Fibroblast of skin of left biceps (primary cell): ENCODE results near the gene TP53TG5.

ENCODE experiments used
- DNase-seq, 2 experiments: peaks; one replicate each; pipeline ENCODE4 v3.0.0-alpha.2; 2013; ENCODE audit warnings: low read depth in 2 of 2

The TP53TG5 gene

GRCh38 chr20:45378191-45378590, at the start of gene TP53TG5:
Gene TP53TG5 (minus strand): TSS chr20:45378325. CDS start chr20:45378236, 89 bp downstream.
- no peak for DNase-seq

- no peak for DNase-seq
Observed at GRCh38 chr20:45427236-45428149, 49.4 kb upstream of the TP53TG5 start.

- no peak for DNase-seq
Observed at GRCh38 chr20:45426320-45427016, 48.3 kb upstream of the TP53TG5 start.

DNA sequence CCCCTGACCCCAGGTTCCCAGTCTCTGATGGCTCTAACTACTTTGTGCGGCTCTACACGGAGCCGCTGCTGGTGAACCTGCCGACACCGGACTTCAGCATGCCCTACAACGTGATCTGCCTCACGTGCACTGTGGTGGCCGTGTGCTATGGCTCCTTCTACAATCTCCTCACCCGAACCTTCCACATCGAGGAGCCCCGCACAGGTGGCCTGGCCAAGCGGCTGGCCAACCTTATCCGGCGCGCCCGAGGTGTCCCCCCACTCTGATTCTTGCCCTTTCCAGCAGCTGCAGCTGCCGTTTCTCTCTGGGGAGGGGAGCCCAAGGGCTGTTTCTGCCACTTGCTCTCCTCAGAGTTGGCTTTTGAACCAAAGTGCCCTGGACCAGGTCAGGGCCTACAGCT, 47.4 kb upstream of the TP53TG5 start:
- no peak for DNase-seq

GRCh38 chr20:45423700-45424099, 45.6 kb upstream of the TP53TG5 start:
- no peak for DNase-seq

DNA sequence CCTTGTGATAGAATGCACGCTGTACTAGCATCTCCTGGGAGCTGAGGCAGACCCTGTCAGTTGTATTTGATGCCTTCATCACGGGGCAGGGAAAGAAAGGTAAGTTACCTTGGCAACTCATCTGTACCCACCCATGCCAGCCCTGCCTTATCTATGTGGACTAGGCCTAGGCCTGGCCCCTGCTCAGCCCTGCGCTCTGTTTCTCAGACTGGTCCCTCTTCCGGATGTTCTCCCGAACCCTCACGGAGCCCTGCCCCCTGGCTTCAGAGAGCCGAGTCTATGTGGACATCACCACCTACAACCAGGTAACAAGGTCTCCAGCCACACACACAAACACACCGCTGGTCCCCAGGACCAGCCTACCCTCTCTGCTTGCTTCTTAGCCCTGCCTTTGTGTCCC, 42.0 kb upstream of the TP53TG5 start:
- no peak for DNase-seq

- peak; percentile 35 to 50 for DNase-seq
Observed at GRCh38 chr20:45419188-45420091, 41.3 kb upstream of the TP53TG5 start.

DNA sequence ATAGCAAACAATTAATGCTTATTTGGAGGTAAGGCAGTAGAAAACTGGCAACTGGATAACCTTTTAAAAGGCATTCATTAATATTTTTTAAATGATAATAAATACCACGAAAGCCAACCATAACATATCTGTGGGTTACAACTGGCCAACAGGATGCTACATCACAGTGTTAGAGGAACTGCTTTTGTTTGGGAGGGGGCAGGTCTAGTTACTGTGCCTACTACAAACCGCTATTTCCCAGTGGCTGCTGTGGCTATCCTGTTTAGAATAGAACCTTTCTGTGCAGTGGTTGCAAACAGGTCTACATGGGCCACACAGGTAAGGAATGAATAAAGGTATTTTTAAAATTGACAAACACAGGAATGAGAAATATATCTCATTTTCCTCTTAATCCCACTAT, 38.8 kb upstream of the TP53TG5 start:
- DNase-seq: no peak

DNA sequence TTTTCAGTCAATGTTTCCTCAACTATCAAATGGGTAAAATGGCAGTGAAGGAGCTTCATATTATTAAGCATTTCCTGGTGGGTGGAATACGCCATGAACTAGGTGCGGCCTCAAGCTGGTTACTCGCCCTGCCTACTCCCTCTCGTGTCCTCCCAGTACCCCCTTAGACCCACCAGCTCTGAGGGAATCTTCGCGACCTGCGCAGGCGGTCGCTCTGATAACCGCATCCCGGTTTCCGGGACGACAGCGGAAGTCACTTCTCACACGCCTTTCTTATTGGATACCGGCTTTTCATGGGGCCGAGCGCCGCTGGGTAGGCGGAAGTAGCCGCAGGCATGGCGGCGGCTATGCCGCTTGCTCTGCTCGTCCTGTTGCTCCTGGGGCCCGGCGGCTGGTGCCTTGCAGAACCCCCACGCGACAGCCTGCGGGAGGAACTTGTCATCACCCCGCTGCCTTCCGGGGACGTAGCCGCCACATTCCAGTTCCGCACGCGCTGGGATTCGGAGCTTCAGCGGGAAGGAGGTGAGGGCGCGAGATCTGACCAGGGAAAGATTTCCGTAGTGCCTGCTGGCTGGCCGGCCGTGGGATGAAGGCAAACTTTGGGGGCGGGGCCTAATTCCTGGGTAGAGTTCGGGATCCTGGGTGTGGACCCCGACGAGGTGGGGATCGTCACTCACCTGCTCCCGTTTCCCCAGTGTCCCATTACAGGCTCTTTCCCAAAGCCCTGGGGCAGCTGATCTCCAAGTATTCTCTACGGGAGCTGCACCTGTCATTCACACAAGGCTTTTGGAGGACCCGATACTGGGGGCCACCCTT, 37.9 kb upstream of the TP53TG5 start, which contains the start of gene PIGT:
Gene PIGT, plus strand, starts transcription at position 320 of the 816 bp plus-strand sequence. Its CDS starts 16 bp downstream, at position 336.
- peak; percentile 39 for DNase-seq

DNA sequence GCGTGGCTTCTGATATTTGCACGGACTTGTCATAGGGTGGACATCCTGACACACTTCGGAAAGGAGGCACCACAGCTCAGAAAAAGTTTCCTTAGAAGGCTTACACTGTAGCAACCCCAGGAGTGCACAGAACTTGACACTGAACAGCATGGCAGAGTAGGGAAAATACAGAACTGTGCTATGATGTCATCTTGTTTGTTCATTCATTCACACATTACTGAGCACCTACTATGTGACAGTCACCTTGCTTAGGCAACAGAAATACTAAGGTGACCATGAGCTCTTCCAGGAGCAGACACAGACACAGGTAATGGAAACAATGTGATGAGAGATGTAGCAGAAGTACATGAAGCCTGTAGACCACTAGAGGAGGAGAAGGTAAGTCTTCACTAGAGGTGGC, 35.4 kb upstream of the TP53TG5 start:
- DNase-seq: no peak

GRCh38 chr20:45412653-45413052, 34.5 kb upstream of the TP53TG5 start:
- no peak for DNase-seq

DNA sequence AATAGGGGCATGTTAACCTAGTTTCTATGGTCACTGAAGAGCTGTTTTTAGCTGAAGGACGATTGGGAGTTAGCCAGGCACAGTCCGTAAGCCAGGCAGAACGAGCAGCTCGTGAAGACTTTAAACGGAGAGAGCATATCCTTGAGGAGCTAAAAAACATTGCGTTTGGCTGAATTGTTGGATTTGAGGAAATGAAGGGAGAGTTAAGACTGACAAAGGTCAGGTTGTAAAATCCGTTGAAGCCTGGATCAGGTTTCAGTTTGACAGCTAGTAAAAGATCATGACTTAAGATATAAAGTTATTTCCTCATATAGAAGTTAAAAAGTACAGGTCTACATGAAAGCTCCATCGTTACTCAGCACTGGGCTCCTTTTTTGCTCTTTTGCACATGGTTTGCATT, 32.8 kb upstream of the TP53TG5 start:
- DNase-seq: no peak

GRCh38 chr20:45409521-45410272, 31.6 kb upstream of the TP53TG5 start:
- no peak for DNase-seq

- DNase-seq: no peak
Observed at GRCh38 chr20:45408646-45409213, 30.6 kb upstream of the TP53TG5 start.

DNA sequence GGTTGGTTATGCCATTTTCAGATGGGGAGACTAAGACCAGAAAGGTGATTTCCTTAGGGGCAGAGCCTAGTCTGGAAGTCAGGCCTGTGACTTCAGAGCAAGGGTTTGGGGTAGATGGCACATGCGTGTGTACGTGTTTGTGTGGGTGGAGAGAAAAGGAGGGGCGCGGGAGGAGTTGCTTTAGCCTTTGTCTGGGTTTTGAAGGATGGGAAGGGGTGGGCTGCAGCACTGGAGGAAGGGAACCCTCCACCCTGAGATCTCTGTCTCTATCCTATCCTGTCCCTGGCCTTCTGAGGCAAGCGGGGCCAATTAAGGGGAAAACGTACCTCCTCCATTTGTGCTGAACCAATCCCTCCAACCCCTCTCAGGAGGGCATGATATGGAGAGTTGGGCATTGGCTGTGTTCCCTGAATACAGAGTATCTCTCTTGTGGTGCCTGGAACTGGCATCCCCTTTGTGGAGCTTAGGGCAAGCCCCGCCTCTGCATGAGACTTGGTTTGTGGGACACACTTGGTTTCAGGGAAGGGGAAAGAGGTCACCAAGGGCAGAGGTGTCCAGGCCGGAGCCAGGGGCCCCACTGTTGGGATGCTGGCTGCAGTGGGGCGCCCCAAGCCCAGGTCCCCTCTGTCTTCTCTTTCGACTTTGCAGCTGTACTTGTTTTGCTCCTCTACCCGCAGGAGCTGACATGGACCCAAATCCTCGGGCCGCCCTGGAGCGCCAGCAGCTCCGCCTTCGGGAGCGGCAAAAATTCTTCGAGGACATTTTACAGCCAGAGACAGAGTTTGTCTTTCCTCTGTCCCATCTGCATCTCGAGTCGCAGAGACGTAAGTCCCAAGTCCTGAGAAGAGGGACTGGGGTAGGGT, 29.9 kb upstream of the TP53TG5 start, which contains the start of gene DBNDD2:
Gene DBNDD2, plus strand, starts transcription at position 507 of the 863 bp plus-strand sequence. Its CDS starts 179 bp downstream, at position 686.
- no peak for DNase-seq

DNA sequence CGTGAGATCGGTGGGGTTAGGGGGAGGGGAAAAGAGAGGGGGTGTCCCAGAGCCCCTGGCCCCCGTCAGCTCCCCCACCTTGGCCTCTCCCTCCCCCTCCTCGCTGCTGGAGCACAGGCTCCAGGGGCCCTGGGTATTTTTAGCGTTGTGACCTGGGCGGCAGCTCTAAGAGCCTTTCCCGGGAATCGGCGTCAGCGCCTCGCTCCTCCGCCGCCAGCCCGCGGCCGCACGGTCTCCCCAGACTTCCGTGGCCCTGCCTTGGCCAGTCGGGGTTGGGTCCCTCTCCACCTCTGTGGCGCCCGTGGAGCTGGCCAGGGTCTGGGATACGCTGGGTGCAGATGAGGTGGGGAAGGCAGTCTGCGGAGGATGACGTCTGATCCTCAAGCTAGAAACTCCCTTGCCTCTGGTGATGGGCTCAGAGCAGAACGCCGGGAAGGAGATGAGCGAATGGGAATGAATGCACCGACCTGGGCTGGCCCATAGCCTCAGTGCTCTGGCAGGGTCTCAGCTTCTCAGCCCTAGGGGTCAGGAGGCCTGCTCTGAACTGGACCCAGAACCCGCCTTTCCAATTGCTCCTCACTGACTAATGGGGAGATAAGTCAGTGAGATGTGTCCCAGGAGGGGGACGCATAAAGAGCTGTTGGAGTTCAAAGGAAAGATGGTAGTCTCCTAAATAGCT, 29.1 kb upstream of the TP53TG5 start:
- no peak for DNase-seq

DNA sequence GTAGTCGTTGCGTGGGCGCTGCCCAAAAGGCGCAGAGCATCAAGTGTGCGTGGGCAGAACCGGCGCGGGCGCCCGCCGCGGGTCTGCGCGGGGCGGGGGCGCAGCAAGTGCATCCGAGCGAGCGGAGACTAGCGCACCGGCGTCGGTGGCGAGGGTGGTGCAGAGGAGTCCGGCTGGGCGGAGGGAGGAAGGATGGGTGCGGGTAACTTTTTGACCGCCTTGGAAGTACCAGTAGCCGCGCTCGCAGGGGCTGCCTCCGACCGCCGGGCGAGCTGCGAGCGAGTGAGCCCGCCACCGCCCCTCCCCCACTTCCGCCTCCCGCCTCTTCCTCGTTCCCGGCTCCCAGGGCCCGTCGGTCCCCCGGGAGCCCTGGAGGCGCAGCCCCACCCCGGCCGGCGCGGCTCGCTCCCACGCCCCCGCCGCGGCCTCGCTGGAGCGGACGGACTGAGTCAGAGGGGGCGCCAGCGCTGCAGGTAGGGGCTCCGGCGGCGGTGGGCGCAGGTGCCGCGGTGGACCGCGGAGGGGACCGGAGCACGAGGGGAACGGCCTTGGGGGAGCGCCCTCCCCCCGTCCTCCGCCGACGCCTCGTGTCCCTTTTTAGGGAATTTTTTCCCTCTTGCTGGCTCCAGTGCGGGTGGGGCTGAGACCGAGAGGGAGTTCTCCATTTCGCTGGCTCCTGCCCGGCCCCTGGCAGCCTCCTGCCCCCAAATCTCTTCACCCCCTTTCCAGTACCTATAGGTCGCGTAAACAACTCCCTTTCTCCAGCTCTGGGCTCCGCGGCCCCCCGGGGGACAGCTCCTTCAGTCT, 28.3 kb upstream of the TP53TG5 start:
- DNase-seq: no peak
